WTC11 (cell line): ENCODE measurements around the gene LSM3. TPM values are rescaled to one million over a fixed set of nuclear protein-coding genes. Genes with fewer than 3 reads are reported as not detected.
A peak's percentile ranks its signal among the peaks of the same experiment; 100 is the strongest.

ENCODE experiments used
- ATAC-seq: fragments of 200-7000 bp; cut with Tn5 transposase; 2 replicates; pipeline ENCODE4 v1.10.0; 2021; ENCODE audit warnings: mild to moderate bottlenecking, moderate library complexity
- CTCF ChIA-PET: fragments of 300-600 bp; sonication (Branson Sonifier 250); formaldehyde crosslinking; loops from one replicate; lab custom pipeline; 2021; ENCODE audit warnings: antibody characterized with exemption; lab: Charles Lee
- POLR2A ChIA-PET: fragments of 350-600 bp; sonication (Branson Sonifier 250); formaldehyde crosslinking; loops from one replicate; lab custom pipeline; 2021; ENCODE audit warnings: antibody characterized with exemption; lab: Charles Lee
- DNase-seq: peaks from one replicate; pipeline ENCODE4 v3.0.0; 2021; ENCODE audit warnings: low spot score
- H3K27ac Mint-ChIP-seq: 2 replicates; pipeline ENCODE4 v1.8.0; 2021; ENCODE audit warnings: mixed read lengths
- H3K27me3 Mint-ChIP-seq: 2 replicates; pipeline ENCODE4 v1.8.0; 2021; ENCODE audit warnings: low read depth, mild to moderate bottlenecking, moderate library complexity, mixed read lengths
- H3K36me3 Mint-ChIP-seq: 2 replicates; pipeline ENCODE4 v1.8.0; 2021; ENCODE audit warnings: mixed read lengths
- H3K4me1 Mint-ChIP-seq: 2 replicates; pipeline ENCODE4 v1.8.0; 2022; ENCODE audit warnings: mixed read lengths
- H3K4me3 Mint-ChIP-seq: 2 replicates; pipeline ENCODE4 v1.8.0; 2021; ENCODE audit warnings: mild to moderate bottlenecking, moderate library complexity, mixed read lengths
- H3K9me3 Mint-ChIP-seq: 2 replicates; pipeline ENCODE4 v1.8.0; 2021; ENCODE audit warnings: mixed read lengths
- ATF3 ChIP-seq: sonication (generic); formaldehyde crosslinking; conservative IDR thresholded peaks from 2 replicates; pipeline ENCODE4 v1.8.1; 2022; ENCODE audit warnings: mild to moderate bottlenecking, missing genetic modification reagents
- CBFB ChIP-seq: sonication (generic); formaldehyde crosslinking; IDR thresholded peaks from 2 replicates; pipeline ENCODE4 v1.8.1; 2022; ENCODE audit warnings: mild to moderate bottlenecking, low read depth, missing genetic modification reagents
- CDX4 ChIP-seq: fragments of 250-450 bp; sonication (Bioruptor Pico); IDR thresholded peaks from 2 replicates; pipeline ENCODE4 v1.9.0; 2021; ENCODE audit warnings: moderate library complexity, mild to moderate bottlenecking, inconsistent platforms, borderline replicate concordance
- ESRRA ChIP-seq: sonication (generic); formaldehyde crosslinking; IDR thresholded peaks from 2 replicates; pipeline ENCODE4 v1.8.1; 2022; ENCODE audit warnings: mild to moderate bottlenecking, missing genetic modification reagents, borderline replicate concordance
- FOXK1 ChIP-seq: sonication (generic); formaldehyde crosslinking; IDR thresholded peaks from 2 replicates; pipeline ENCODE4 v1.8.0; 2022; ENCODE audit warnings: mild to moderate bottlenecking, moderate library complexity, missing genetic modification reagents
- GRHL2 ChIP-seq: fragments of 250-450 bp; sonication (Bioruptor Pico); IDR thresholded peaks from 2 replicates; pipeline ENCODE4 v1.8.0; 2022; ENCODE audit warnings: mild to moderate bottlenecking, moderate library complexity; ENCODE audit not compliant: insufficient replicate concordance, severe bottlenecking
- MLX ChIP-seq: sonication (generic); formaldehyde crosslinking; IDR thresholded peaks from 2 replicates; pipeline ENCODE4 v1.8.1; 2023; ENCODE audit warnings: mild to moderate bottlenecking, missing genetic modification reagents, moderate library complexity
- MXD4 ChIP-seq: fragments of 250-450 bp; sonication (Bioruptor Pico); IDR thresholded peaks from 2 replicates; pipeline ENCODE4 v1.8.0; 2021; ENCODE audit warnings: mild to moderate bottlenecking, moderate library complexity, borderline replicate concordance
- MYBL2 ChIP-seq: sonication (generic); formaldehyde crosslinking; IDR thresholded peaks from 2 replicates; pipeline ENCODE4 v1.8.1; 2023; ENCODE audit warnings: mild to moderate bottlenecking, moderate library complexity, missing genetic modification reagents
- NR1H2 ChIP-seq: sonication (generic); formaldehyde crosslinking; IDR thresholded peaks from 2 replicates; pipeline ENCODE4 v1.9.0; 2021; ENCODE audit warnings: mild to moderate bottlenecking, moderate library complexity, missing genetic modification reagents
- NR3C1 ChIP-seq: sonication (generic); formaldehyde crosslinking; conservative IDR thresholded peaks from 2 replicates; pipeline ENCODE4 v1.8.1; 2023; ENCODE audit warnings: low read depth, mild to moderate bottlenecking, missing genetic modification reagents
- OVOL2 ChIP-seq: fragments of 250-450 bp; sonication (Bioruptor Pico); IDR thresholded peaks from 2 replicates; pipeline ENCODE4 v1.9.0; 2021; ENCODE audit warnings: mild to moderate bottlenecking, borderline replicate concordance
- RORB ChIP-seq: fragments of 250-450 bp; sonication (Bioruptor Pico); IDR thresholded peaks from 2 replicates; pipeline ENCODE4 v1.9.0; 2021; ENCODE audit warnings: mild to moderate bottlenecking
- SMAD4 ChIP-seq: sonication (generic); formaldehyde crosslinking; IDR thresholded peaks from 2 replicates; pipeline ENCODE4 v1.8.0; 2022; ENCODE audit warnings: mild to moderate bottlenecking, missing genetic modification reagents
- TP53 ChIP-seq: sonication (generic); formaldehyde crosslinking; IDR thresholded peaks from 2 replicates; pipeline ENCODE4 v1.8.1; 2023; ENCODE audit warnings: mild to moderate bottlenecking, missing genetic modification reagents
- USF2 ChIP-seq: sonication (generic); formaldehyde crosslinking; IDR thresholded peaks from 2 replicates; pipeline ENCODE4 v1.8.1; 2023; ENCODE audit warnings: mild to moderate bottlenecking, missing genetic modification reagents, moderate library complexity
- ZNF121 ChIP-seq: sonication (generic); formaldehyde crosslinking; IDR thresholded peaks from 2 replicates; pipeline ENCODE4 v1.8.0; 2023; ENCODE audit warnings: missing genetic modification reagents
- ZNF396 ChIP-seq: fragments of 250-450 bp; sonication (Bioruptor Pico); IDR thresholded peaks from 2 replicates; pipeline ENCODE4 v1.8.0; 2021; ENCODE audit warnings: mild to moderate bottlenecking, moderate library complexity, borderline replicate concordance
- total RNA-seq: library from RNA; stranded (reverse); gene quantifications from 3 replicates; pipeline ENCODE4 v1.2.3, GENCODE V29; 2021
- TF ChIP-seq, protein P1 (sequence below): sonication (generic); formaldehyde crosslinking; IDR thresholded peaks from 2 replicates; pipeline ENCODE4 v1.8.1; 2023; ENCODE audit warnings: mild to moderate bottlenecking, missing genetic modification reagents
- TF ChIP-seq, protein P2 (sequence below): fragments of 250-450 bp; sonication (Bioruptor Pico); IDR thresholded peaks from 2 replicates; pipeline ENCODE4 v2.1.2; 2022; ENCODE audit warnings: mild to moderate bottlenecking, moderate library complexity
- TF ChIP-seq, protein P3 (sequence below): sonication (generic); formaldehyde crosslinking; IDR thresholded peaks from 2 replicates; pipeline ENCODE4 v1.8.1; 2022; ENCODE audit warnings: missing genetic modification reagents, borderline replicate concordance
- TF ChIP-seq, protein P4 (sequence below): sonication (generic); formaldehyde crosslinking; IDR thresholded peaks from 2 replicates; pipeline ENCODE4 v1.8.1; 2023; ENCODE audit warnings: mild to moderate bottlenecking, missing genetic modification reagents, borderline replicate concordance
- TF ChIP-seq, protein P5 (sequence below): sonication (generic); formaldehyde crosslinking; IDR thresholded peaks from 2 replicates; pipeline ENCODE4 v1.8.0; 2023; ENCODE audit warnings: missing genetic modification reagents

LSM3 gene
- total RNA-seq, 1 experiment from 2014 or later: 21.4 TPM

- TF ChIP-seq ATF3 (CRISPR knock-in tag) (no peak), NR1H2 (CRISPR knock-in tag) (no peak), ZNF121 (CRISPR knock-in tag) (no peak), SMAD4 (no peak), ZNF396 (CRISPR knock-in tag) (no peak), MYBL2 (CRISPR knock-in tag) (no peak)
- TF ChIP-seq, protein P1, sequence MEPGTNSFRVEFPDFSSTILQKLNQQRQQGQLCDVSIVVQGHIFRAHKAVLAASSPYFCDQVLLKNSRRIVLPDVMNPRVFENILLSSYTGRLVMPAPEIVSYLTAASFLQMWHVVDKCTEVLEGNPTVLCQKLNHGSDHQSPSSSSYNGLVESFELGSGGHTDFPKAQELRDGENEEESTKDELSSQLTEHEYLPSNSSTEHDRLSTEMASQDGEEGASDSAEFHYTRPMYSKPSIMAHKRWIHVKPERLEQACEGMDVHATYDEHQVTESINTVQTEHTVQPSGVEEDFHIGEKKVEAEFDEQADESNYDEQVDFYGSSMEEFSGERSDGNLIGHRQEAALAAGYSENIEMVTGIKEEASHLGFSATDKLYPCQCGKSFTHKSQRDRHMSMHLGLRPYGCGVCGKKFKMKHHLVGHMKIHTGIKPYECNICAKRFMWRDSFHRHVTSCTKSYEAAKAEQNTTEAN (CRISPR knock-in tag): no peak
- TF ChIP-seq, protein P2, sequence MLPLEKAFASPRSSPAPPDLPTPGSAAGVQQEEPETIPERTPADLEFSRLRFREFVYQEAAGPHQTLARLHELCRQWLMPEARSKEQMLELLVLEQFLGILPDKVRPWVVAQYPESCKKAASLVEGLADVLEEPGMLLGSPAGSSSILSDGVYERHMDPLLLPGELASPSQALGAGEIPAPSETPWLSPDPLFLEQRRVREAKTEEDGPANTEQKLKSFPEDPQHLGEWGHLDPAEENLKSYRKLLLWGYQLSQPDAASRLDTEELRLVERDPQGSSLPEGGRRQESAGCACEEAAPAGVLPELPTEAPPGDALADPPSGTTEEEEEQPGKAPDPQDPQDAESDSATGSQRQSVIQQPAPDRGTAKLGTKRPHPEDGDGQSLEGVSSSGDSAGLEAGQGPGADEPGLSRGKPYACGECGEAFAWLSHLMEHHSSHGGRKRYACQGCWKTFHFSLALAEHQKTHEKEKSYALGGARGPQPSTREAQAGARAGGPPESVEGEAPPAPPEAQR (CRISPR knock-in tag): no peak
- TF ChIP-seq, all 79 proteins: peak for 0
These were observed 28.5 kb upstream of the LSM3 start (continued) for GRCh38 chr3:14150078-14150477.

DNA sequence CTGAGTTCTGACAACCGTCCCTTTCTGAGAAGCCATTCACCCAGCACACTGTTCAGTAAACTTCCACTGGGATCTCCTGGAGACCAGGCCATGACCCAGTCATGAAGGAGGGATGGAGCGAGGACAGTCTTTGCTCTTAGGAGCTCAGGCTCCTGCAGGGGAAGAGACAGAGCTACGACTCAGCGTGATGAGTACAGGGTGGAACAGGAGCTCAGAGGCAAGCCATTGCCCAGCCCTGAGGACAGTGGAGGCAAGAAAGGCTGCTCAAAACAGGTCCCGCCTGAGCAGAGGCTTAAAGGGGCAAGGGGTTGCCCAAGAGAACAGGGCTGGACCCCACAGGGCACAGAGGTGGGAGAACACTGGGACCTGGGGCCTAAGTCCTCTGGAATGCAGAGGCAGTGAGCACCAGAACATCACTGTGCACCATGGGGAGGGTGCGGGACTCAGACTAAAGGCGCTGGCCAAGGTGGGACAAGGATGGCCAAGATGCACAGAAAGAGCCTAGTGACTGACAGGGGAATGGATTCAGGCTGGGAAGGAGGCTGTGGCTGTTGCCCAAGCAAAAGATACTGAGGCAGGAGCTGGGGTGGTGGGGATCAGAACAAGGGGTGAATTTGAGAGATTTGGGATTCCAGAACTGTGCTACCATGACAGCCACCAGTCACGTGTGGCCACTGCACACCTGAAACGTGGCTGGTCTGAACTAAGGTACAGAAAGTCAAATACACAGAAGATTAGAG, 28.0 kb upstream of the LSM3 start:
- H3K36me3 Mint-ChIP-seq: peaks cover 23% of the 10 kb centered on the region
- DNase-seq (no peak), ATAC-seq (no peak)
- ChIA-PET CTCF (interaction anchor here (0.9 to 1.8 kb wide), 2 partner anchors 25 to 53 kb away, joined by 3 to 4 read pairs; no protein-coding TSS in a partner anchor), POLR2A (interaction anchor here (0.5 kb wide), 1 partner anchor 665 kb away, joined by 6 read pairs; no protein-coding TSS in a partner anchor)
- peaks cover 20% of the 10 kb centered on the region for H3K4me1 Mint-ChIP-seq
- H3K27ac Mint-ChIP-seq: peak overlapping the region; percentile 77
- H3K27me3 Mint-ChIP-seq: no peaks in the 10 kb centered on the region
- no peaks in the 10 kb centered on the region for H3K9me3 Mint-ChIP-seq
- no peak overlapping the region for H3K4me3 Mint-ChIP-seq
- TF ChIP-seq ESRRA (no peak), FOXK1 (CRISPR knock-in tag) (no peak), OVOL2 (no peak), TP53 (CRISPR knock-in tag) (no peak), NR3C1 (CRISPR knock-in tag) (no peak), RORB (no peak), CBFB (CRISPR knock-in tag) (no peak), ZNF121 (CRISPR knock-in tag) (no peak), CDX4 (CRISPR knock-in tag) (no peak), MLX (CRISPR knock-in tag) (no peak), MXD4 (CRISPR knock-in tag) (no peak), USF2 (CRISPR knock-in tag) (no peak), GRHL2 (CRISPR knock-in tag) (no peak)
- TF ChIP-seq, protein P3, sequence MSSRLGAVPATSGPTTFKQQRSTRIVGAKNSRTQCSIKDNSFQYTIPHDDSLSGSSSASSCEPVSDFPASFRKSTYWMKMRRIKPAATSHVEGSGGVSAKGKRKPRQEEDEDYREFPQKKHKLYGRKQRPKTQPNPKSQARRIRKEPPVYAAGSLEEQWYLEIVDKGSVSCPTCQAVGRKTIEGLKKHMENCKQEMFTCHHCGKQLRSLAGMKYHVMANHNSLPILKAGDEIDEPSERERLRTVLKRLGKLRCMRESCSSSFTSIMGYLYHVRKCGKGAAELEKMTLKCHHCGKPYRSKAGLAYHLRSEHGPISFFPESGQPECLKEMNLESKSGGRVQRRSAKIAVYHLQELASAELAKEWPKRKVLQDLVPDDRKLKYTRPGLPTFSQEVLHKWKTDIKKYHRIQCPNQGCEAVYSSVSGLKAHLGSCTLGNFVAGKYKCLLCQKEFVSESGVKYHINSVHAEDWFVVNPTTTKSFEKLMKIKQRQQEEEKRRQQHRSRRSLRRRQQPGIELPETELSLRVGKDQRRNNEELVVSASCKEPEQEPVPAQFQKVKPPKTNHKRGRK (CRISPR knock-in tag): no peak
- TF ChIP-seq, protein P4, sequence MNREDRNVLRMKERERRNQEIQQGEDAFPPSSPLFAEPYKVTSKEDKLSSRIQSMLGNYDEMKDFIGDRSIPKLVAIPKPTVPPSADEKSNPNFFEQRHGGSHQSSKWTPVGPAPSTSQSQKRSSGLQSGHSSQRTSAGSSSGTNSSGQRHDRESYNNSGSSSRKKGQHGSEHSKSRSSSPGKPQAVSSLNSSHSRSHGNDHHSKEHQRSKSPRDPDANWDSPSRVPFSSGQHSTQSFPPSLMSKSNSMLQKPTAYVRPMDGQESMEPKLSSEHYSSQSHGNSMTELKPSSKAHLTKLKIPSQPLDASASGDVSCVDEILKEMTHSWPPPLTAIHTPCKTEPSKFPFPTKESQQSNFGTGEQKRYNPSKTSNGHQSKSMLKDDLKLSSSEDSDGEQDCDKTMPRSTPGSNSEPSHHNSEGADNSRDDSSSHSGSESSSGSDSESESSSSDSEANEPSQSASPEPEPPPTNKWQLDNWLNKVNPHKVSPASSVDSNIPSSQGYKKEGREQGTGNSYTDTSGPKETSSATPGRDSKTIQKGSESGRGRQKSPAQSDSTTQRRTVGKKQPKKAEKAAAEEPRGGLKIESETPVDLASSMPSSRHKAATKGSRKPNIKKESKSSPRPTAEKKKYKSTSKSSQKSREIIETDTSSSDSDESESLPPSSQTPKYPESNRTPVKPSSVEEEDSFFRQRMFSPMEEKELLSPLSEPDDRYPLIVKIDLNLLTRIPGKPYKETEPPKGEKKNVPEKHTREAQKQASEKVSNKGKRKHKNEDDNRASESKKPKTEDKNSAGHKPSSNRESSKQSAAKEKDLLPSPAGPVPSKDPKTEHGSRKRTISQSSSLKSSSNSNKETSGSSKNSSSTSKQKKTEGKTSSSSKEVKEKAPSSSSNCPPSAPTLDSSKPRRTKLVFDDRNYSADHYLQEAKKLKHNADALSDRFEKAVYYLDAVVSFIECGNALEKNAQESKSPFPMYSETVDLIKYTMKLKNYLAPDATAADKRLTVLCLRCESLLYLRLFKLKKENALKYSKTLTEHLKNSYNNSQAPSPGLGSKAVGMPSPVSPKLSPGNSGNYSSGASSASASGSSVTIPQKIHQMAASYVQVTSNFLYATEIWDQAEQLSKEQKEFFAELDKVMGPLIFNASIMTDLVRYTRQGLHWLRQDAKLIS (CRISPR knock-in tag): no peak
- TF ChIP-seq, protein P5, sequence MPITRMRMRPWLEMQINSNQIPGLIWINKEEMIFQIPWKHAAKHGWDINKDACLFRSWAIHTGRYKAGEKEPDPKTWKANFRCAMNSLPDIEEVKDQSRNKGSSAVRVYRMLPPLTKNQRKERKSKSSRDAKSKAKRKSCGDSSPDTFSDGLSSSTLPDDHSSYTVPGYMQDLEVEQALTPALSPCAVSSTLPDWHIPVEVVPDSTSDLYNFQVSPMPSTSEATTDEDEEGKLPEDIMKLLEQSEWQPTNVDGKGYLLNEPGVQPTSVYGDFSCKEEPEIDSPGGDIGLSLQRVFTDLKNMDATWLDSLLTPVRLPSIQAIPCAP: no peak
